SKM-1 treated with dmso at 0.1 percent for 144 hours (cell line): ENCODE measurements around the gene TNC.

Source experiments
- DNase-seq: peaks from one replicate; lab custom pipeline; 2025; ENCODE audit not compliant: unreplicated experiment; lab: John Stamatoyannopoulos, UW

Gene TNC

GRCh38 chr9:115104908-115105307 is 13.0 kb downstream of the TNC start:
- DNase-seq, result no peak

DNA sequence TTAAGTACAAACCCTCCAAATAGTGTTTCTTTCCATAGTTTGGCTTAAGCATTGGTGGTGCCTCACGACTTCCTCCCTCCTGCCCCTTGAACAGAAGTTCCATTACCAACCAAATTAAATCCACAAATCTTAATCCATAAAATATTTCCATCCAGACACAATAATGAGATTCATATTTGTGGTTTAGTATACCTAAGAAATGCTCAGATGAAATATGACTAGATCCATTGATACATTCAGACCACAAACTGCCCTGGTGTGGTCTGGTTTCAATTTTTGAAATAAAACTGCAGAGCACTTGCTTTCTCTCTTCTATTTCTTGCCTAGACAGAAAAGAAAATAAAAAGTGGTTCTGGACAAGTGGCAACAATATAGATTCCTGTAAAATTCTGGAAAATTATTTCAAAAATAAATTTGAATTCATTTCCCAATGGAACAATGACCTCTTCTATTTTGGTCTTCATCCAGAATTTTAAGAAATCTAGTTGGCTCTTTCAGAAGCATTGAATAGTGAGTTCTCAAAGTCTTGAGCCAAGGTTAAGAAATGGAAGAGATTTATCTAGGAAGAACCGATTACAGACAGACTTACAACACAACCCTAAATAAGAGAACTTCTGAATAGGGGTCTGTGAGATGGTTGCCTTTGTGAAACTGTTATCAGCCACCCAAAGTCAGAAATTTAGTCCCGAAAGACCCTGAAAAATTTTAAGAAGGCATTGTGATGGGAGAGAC is 14.0 kb downstream of the TNC start:
- no peak for DNase-seq

- no peak for DNase-seq
Observed at GRCh38 chr9:115099901-115100300, 18.1 kb downstream of the TNC start.

DNA sequence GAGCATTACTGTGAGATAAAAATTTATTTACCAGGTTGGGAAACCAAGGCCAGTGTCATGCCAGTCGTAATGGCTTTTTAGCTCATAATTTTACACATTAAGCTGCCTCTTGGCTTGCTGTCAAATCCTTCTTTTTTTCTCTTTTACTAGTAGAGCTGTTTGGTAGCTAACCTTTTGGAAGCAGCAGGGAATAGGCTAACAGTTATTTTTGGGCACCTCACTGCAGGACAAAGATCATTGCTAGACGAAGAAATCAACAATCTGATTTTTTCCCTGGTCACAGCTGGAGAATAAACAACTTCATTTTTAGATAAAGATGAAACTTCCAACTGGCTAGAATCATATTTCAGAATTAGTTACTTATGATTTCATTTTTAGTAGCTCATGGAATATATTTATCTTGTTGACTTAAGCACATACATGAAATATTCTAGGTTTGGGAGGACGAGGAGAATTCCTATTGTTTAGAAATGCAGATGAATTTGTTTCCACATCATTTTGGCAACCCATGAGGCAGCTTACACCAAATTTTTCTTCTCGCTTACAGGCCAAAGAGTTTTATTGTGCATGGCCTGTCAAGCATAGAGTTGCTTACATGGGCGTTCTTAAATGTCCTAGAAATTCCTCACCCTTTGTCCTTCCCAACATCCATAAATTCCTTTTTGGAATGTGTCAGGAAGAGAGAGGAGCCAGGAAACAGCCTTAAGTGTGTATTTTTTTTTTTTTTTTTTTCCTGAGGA is 19.6 kb downstream of the TNC start:
- no peak for DNase-seq

DNA sequence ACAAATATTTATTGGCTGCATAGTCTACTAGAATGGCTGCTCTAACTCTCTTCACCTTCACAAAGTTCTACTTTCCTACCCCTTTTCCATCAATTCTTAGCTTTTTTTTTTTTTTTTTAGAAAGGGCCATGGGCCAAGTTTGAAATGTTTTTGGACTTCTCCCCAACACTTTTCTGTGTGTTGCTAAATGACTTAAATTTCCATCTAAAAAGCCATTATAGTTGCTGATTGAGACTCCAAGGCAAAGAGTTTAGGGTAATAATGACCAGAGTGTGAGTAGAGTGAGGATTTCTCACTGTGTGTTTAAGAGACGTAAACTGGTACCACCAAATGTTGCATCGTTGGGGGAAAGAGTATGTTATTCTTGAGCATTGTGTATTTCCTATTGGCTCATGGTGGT is 24.4 kb downstream of the TNC start:
- no peak for DNase-seq

DNA sequence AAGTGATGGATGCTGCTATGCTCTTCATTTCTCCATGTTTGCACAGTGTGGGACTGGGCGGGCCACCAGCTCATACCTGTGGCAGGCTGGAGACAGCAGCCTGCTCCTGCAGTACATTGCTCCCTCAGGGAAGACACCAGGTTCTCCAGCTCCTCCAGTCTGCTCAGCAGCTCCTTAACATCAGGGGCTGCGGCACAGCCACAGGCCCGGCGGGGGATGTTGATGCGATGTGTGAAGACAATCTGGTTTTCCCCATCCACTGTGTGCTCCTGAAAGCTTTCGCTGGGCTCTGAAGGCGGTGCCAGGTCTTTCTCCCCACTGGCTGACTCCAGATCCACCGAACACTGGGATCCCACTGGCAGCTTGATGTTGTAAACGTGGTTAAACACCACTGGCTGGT is 27.5 kb downstream of the TNC start:
- no peak for DNase-seq

DNA sequence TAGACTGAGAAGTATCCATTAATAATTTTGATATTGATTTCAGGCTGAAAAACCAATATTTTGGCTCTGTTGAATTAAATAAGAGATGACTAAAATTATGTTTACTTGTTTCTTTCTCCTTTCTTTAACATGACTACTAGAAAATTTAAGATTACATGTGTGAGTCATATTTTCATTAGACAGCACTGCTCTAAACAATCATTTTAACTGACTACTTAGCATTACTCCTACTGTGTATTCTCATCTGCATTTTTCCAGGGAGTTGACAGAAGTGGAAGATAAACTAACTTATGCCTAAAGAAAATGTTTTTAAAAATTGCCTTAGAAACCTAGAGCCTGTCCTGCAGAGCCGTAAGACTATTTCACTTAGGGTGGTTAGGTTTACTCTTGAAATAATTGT is 29.1 kb downstream of the TNC start:
- DNase-seq, result no peak

DNA sequence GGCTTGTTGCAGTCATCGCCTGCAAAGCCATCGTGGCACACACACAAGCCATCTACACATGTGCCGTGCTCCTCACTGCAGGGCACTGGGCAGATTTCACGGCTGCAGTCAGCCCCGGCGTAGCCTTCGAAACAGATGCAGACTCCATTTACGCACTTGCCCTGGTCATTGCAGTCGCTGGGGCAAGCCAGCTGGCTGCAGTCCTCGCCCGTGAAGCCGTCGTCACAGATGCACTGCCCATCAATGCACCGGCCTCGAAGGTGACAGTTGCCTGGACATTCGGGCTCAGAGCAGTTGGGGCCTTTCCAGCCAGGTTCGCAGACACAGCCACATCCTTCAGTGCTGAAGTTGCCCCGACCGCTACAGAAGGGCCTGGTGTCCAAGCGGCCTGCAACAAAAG is 31.1 kb downstream of the TNC start:
- no peak for DNase-seq

DNA sequence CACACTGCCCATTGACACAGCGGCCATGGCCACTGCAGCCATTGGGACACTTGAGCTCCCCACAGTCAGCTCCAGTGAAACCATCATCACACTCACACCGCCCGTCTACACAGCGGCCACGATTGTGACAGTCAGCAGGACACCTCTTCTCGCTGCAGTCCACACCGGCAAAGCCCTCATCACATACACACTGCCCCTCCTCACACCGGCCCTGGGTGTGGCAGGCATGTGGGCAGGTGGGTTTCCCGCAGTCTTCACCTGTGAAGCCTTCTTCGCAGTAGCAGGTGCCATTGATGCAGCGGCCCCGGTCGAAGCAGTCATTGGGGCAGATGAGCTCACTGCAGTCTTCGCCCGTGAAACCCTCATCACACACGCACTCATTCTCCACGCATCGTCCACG is 31.5 kb downstream of the TNC start:
- no peak for DNase-seq

DNA sequence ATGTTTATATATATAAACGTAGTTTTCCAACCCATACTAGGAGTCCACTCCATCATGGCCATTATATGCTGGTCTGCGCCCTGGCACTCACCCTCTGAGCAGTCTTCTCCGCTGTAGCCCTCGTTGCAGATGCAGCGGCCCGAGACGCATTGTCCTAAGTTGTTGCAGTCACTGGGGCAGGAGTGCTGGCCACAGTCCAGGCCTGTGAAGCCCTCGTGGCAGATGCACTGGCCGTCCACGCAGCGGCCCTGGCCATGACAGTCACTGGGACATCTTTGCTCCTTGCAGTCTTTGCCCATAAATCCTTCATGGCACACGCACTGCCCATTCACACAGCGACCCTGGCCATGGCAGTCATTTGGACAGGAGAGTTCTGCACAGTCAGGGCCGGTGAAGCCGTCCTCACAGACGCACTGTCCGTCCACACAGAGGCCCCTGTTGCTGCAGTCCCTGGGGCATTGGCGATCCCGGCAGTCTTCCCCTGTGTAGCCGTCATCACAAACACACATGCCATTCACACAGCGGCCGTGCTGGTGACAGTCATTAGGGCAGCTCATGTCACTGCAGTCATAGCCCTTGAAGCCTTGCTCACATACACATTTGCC is 32.1 kb downstream of the TNC start:
- no peak for DNase-seq

DNA sequence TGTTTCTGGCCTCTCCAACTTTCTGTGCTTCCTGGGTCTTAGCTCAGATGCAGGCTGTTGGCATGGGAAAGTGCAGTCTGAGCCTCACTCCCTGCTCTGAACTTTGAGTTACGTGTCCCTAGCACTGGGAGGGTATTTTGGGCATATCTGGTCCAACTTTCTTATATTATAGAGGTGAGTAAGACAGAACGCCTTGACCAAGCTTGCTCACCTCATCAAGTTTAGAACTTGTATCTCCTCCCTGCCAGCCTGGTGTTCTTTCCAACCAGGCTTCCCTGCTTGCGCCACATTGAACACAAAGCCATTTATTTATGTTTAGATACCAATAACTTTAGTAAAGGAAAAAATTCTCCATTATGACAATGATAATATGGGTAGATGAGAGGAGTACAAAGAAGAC is 33.2 kb downstream of the TNC start:
- no peak for DNase-seq

- no peak for DNase-seq
Observed at GRCh38 chr9:115084157-115084556, 33.8 kb downstream of the TNC start.

DNA sequence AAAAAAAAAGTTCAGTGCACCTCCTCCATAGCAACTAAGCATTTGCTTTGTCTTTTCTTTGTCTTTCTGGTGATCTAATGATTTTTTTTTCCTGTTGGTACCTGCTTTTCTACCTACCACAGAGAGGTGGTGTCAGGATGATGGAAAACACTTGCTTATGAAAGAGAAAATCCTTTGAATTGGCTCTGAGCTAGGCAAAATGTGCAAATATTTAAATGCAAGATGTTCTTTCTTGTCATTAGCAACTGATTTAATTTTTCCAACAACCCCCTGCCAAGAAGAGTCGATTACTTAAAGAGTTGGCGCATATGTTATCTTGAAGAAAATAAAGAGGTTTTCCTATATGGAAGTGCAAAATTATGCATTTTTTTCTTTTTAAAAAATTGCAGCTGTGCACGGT is 37.7 kb downstream of the TNC start:
- DNase-seq, result no peak

GRCh38 chr9:115079156-115079555 is 38.8 kb downstream of the TNC start:
- DNase-seq, result no peak

GRCh38 chr9:115073456-115073855 is 44.5 kb downstream of the TNC start:
- no peak for DNase-seq

- DNase-seq, result no peak
Observed at GRCh38 chr9:115071176-115071575, 46.8 kb downstream of the TNC start.

DNA sequence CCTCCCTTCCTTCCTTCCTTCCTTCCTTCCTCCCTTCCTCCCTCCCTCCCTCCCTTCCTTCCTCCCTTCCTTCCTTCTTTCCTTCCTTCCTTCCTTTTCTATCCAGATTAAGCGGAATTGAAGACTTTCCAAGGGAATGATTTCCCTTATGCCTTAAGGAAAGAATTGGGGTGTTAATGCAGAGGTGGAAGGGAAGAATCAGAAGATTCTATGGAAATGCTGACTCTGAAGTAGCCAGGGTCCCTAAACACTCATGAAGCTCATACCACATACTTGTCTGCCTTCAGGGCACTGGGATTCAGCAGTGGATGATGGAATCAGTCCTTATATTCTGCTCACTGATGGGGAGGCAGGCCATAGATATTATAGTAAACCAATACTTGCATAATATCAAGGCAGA is 48.2 kb downstream of the TNC start:
- DNase-seq, result no peak

DNA sequence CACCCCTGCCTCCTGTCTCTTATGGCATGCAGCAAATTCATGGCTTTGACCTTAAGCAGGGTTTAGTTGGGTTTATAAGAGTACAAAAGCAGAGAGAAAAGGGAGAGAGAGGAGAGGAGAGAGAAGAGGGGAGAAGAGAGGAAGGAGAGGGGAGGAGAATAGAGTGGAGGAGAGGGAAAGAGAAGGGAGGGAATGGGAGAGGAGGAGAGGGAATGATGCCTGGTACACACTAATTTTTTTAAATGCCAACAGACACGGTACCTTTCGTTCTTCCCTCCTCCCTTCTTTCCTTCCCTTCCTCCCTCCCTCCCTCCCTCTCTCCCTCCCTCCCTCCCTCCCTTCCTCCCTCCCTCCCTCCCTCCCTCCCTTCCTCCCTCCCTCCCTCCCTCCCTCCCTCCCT is 48.7 kb downstream of the TNC start:
- DNase-seq, result no peak

GRCh38 chr9:115068031-115068430 is 49.9 kb downstream of the TNC start:
- DNase-seq, result no peak

DNA sequence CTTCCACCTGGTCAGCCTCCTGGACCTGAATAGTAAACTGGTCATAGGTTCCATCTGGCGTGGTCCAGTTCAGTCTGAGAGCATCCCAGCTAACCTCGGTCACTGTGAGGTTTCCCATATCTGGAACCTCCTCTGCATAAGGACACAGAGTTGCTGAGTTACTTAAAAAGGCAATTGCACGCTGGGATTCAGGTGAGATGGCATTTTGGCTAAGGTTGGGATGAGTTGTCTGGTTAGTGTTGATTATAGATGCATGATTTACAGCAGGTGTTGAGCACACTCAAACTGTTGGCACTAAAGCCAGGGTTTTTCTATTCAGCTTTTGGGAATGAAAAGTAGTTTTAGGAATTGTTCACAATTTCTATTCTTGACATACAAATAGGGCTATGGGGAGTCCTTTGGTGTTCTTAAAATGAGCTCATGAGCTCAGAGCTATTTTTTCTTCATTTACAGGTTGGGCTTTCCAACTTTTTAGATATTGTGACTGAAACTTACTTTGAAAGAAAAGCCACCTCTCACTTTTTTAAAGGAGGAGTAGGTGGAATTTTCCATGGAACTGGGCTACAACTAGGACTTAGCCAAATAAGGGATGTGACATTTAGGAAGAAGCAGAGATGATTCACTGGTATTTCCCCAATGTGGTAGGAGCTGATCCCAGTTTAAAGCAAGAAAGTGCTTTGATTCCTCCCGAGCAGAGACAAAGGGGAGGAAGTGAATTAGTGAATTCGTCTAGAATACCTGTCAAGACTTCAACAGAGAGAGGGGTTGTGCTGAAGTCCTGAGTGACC is 54.7 kb downstream of the TNC start:
- no peak for DNase-seq

DNA sequence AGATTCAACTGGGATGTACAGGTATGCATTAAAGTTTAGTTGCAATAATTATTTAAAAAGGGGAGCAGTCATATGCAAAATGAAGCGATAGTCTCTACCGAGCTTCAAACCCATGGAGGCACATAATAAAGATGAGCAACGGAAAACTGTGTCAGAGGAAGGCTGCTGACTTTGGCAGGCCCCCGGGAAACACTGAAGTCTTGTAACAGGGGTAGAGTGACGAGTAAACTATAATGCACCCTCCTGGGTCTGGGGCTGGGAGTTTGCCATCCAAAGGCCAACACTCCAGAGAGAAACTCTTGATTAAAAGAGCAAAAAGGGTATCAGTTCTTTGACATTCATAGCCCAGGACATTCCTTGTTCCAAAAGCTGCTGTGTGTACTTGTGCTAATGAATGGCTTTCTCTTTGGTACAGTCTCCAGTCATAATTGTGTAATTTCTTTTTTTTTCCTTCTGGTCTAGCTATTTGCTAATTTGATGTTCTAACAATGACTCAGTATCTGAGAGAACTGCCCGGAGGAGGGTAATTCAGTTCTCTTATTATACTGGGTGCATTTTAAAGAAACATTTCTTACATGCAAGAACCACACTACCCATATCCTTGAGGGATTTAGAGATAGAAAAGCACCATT is 59.2 kb downstream of the TNC start:
- DNase-seq, result no peak
